K562 (cell line): Measurements from ENCODE around the gene WFDC12. TPM values are rescaled to one million over a fixed set of nuclear protein-coding genes. Genes with fewer than 3 reads are reported as not detected.

Source experiments
- ATAC-seq: fragments of 200-7000 bp; cut with Tn5 transposase; 3 replicates; pipeline ENCODE4 v1.9.1; 2020; ENCODE audit warnings: moderate library complexity
- BruUV-seq: library from RNA; stranded (reverse); fragments of 400-500 nt; replicated peaks from 2 replicates; lab custom pipeline; 2021; lab: Mats Ljungman, UMichigan
- CTCF ChIA-PET: fragments of 300-600 bp; formaldehyde crosslinking; extraction: SDS; loops from one replicate; lab custom pipeline; 2021; ENCODE audit warnings: low intra/inter-chr PET ratio; lab: Yijun Ruan, JAX
- POLR2A ChIA-PET: fragments of 300-600, 350-650 bp; sonication (Branson Sonifier 250); formaldehyde crosslinking; extraction: SDS; loops from one replicate; lab custom pipeline; 2021; ENCODE audit warnings: antibody characterized with exemption, inconsistent platforms; lab: Yijun Ruan, JAX
- DNase-seq, 4 experiments: peaks; one replicate each; pipeline versions ENCODE4 v3.0.0 to v3.0.0-alpha.2; 2011 to 2018; ENCODE audit warnings: low spot score in 3 of 4, mixed read lengths in 3 of 4; ENCODE audit errors: extremely low read depth in 1 of 4
- FAIRE-seq: peaks from 2 replicates; lab custom pipeline; 2011; peaks lifted over from hg19 to GRCh38; lab: Jason Lieb, UNC
- H2AFZ ChIP-seq: 2 replicates; pipeline ENCODE4 v1.6.0; 2011; ENCODE audit warnings: low read depth, low read length, control low read depth, inconsistent platforms
- H3K27ac ChIP-seq: fragments of 200-600 bp; 3 replicates; pipeline ENCODE4 v1.8.0; 2011; ENCODE audit warnings: low read depth, mild to moderate bottlenecking, control low read depth, inconsistent platforms, low read length, moderate library complexity, mixed read lengths; ENCODE audit errors: extremely low read depth
- H3K27me3 ChIP-seq, 2 experiments: fragments of 300-600 bp in 1 of 2; 2 replicates in 1 of 2; 3 replicates in 1 of 2; pipeline versions ENCODE4 v1.6.0 to v1.8.0; 2011; ENCODE audit warnings: inconsistent platforms in 2 of 2, low read length in 2 of 2, mild to moderate bottlenecking in 1 of 2, mixed read lengths in 1 of 2, moderate library complexity in 1 of 2; ENCODE audit not compliant: control insufficient read depth in 2 of 2, insufficient read depth in 2 of 2
- H3K36me3 ChIP-seq: fragments of 300-600 bp; 3 replicates; pipeline ENCODE4 v1.8.0; 2011; ENCODE audit warnings: mild to moderate bottlenecking, low read length, inconsistent platforms; ENCODE audit not compliant: control insufficient read depth, insufficient read depth
- H3K4me1 ChIP-seq, 2 experiments: fragments of 200-600 bp in 1 of 2; replicated peaks in 1 of 2; 2 replicates in 1 of 2; 3 replicates in 1 of 2; pipeline versions ENCODE4 v1.5.1 to v1.8.0; 2011; ENCODE audit warnings: inconsistent platforms in 2 of 2, low read length in 2 of 2, mild to moderate bottlenecking in 1 of 2, mixed read lengths in 1 of 2, moderate library complexity in 1 of 2; ENCODE audit not compliant: control insufficient read depth in 2 of 2, insufficient read depth in 2 of 2
- H3K4me2 ChIP-seq: 2 replicates; pipeline ENCODE4 v1.6.1; 2011; ENCODE audit warnings: low read length, control low read depth, inconsistent platforms, mixed read lengths; ENCODE audit not compliant: insufficient read depth
- H3K4me3 ChIP-seq: fragments of 200-600 bp; sonication (generic), shearing (Covaris generic); 2 replicates; pipeline ENCODE4 v1.5.1; 2016; ENCODE audit warnings: control low read depth, inconsistent platforms
- H3K79me2 ChIP-seq: fragments of 200-600 bp; 3 replicates; pipeline ENCODE4 v1.8.0; 2011; ENCODE audit warnings: low read length, inconsistent platforms; ENCODE audit not compliant: control insufficient read depth, insufficient read depth
- H3K9ac ChIP-seq, 2 experiments: 2 replicates each; pipeline versions ENCODE4 v1.6.0 to v1.6.1; 2011; ENCODE audit warnings: low read depth in 2 of 2, low read length in 2 of 2, control low read depth in 1 of 2, inconsistent platforms in 1 of 2, mild to moderate bottlenecking in 1 of 2, mixed read lengths in 1 of 2; ENCODE audit not compliant: insufficient read depth in 1 of 2
- H3K9me1 ChIP-seq: one replicate; pipeline ENCODE4 v1.6.0; 2011; ENCODE audit warnings: inconsistent platforms, mild to moderate bottlenecking, low read length, moderate library complexity; ENCODE audit not compliant: control insufficient read depth, insufficient read depth
- H3K9me3 ChIP-seq: replicated peaks from 2 replicates; pipeline ENCODE4 v1.5.1; 2011; ENCODE audit warnings: low read depth, low read length, inconsistent platforms; ENCODE audit not compliant: control insufficient read depth, insufficient read depth
- H4K20me1 ChIP-seq: replicated peaks from 2 replicates; pipeline ENCODE4 v1.6.1; 2011; ENCODE audit warnings: low read length, inconsistent platforms, mixed read lengths; ENCODE audit not compliant: control insufficient read depth, insufficient read depth
- EP400 ChIP-seq: fragments of 450-650 bp; IDR thresholded peaks from 2 replicates; pipeline ENCODE4 v1.6.1; 2017; ENCODE audit warnings: antibody characterized with exemption, mild to moderate bottlenecking, moderate library complexity
- NCOA4 ChIP-seq: fragments of 450-650 bp; IDR thresholded peaks from 2 replicates; pipeline ENCODE4 v1.6.1; 2018; ENCODE audit warnings: mild to moderate bottlenecking; ENCODE audit not compliant: partially characterized antibody
- NFRKB ChIP-seq: fragments of 450-650 bp; IDR thresholded peaks from 2 replicates; pipeline ENCODE4 v1.6.1; 2016; ENCODE audit warnings: low read depth
- SIX5 ChIP-seq, 2 experiments: IDR thresholded peaks; 2 replicates each; pipeline ENCODE4 v1.6.1; 2011; ENCODE audit warnings: low read length in 2 of 2, borderline replicate concordance in 1 of 2, low read depth in 1 of 2, mild to moderate bottlenecking in 1 of 2, moderate library complexity in 1 of 2; ENCODE audit not compliant: insufficient read depth in 1 of 2
- SMAD2 ChIP-seq: fragments of 150-350 bp; IDR thresholded peaks from 2 replicates; pipeline ENCODE4 v1.6.1; 2014; ENCODE audit warnings: low read depth, mild to moderate bottlenecking, low read length
- SMARCB1 ChIP-seq: IDR thresholded peaks from 2 replicates; pipeline ENCODE4 v1.6.1; 2011; ENCODE audit warnings: improper control_type of control experiment, low read depth; ENCODE audit not compliant: insufficient read length
- ZNF780A ChIP-seq: fragments of 250-450 bp; sonication (Bioruptor Pico); IDR thresholded peaks from 2 replicates; pipeline ENCODE4 v1.5.0; 2021; ENCODE audit warnings: mild to moderate bottlenecking
- WGBS: fragments of 100-300 bp; shearing (Covaris generic); methylation state at CpG from one replicate; pipeline ENCODE4 v1.1.6; 2016; ENCODE audit warnings: low coverage, mixed read lengths; ENCODE audit not compliant: insufficient coverage; ENCODE audit errors: missing lambda C conversion rate; 5-methylcytosine and 5-hydroxymethylcytosine counted together
- in situ Hi-C: fragments of 300-500 bp; cut with MboI; formaldehyde crosslinking; loops from 4 replicates; pipeline ENCODE4 v1.15.0; 2018; ENCODE audit warnings: inconsistent platforms, mixed read lengths
- intact Hi-C: fragments of 100-400 bp; cut with micrococcal nuclease; formaldehyde crosslinking; loops from 2 replicates; pipeline ENCODE4 v1.14.2; 2022
- polyA plus RNA-seq, 8 experiments: library from polyadenylated mRNA; depleted of rRNA in 4 of 8; stranded (reverse) in 5 of 8; unstranded in 3 of 8; fragments of >200 nt; fragmentation: Nextera tagmentation in 2 of 8; fragmentation: Illumina TruSeq in 1 of 8; extraction: Ambion mirVana in 2 of 8; extraction: Trizol in 1 of 8; gene quantifications; 2 replicates each; pipeline versions ENCODE4 v1.2.1 to v1.2.3, GENCODE V29; 2011 to 2014; ENCODE audit warnings: inconsistent platforms in 1 of 8, missing spikeins in 1 of 8
- total RNA-seq, 7 experiments: library from RNA; depleted of rRNA in 6 of 7; stranded (reverse); fragments of >200 nt in 6 of 7; fragmentation: Illumina TruSeq in 2 of 7; extraction: Trizol in 2 of 7; gene quantifications; 2 replicates each; pipeline versions ENCODE4 v1.2.1 to v1.2.3, GENCODE V29; 2011 to 2021; ENCODE audit warnings: low replicate concordance in 1 of 7
- TF ChIP-seq, protein P1 (sequence below): sonication (generic); formaldehyde crosslinking; IDR thresholded peaks from 2 replicates; pipeline ENCODE4 v1.8.1; 2022; ENCODE audit warnings: missing genetic modification reagents
- TF ChIP-seq, protein P2 (sequence below): fragments of 450-650 bp; IDR thresholded peaks from 2 replicates; pipeline ENCODE4 v1.6.1; 2017; ENCODE audit warnings: mild to moderate bottlenecking, moderate library complexity

WFDC12 gene
- total and polyA plus RNA-seq, 9 of the 15 experiments (the other 6 are each of a cell fraction or from before 2014, with no cell fraction given), result not detected

DNA sequence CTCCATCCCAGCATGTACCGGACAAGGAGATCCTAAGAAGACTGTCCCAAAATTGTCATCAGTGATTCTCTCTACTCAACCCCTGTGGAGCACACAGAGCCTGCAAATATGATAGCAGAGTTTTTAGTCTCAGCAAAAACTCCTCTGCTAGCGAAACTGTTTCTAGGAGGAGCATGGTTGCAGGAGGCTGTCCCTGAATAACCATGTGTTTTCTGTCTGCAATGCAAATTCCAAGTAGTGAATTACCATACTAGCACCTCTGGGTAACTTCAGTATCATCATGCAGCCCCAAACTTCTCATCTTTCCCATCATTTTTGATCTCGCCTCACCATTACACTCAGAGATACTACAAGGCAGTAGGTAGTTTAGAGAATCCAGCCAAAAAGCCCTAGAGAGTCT, 24.8 kb upstream of the WFDC12 start:
- WGBS, result 0% methylated on average over 3 of the region's 3 CpGs
- Histone ChIP-seq H4K20me1 (0 out of 2 replicates have a peak, but pooled peaks cover 6% of the 10 kb centered on the region), H3K4me3 (no peak overlapping the region), H3K4me2 (no peak overlapping the region), H2AFZ (no peak overlapping the region), H3K9me3 (no peaks in the 10 kb centered on the region), H3K9me1 (no peaks in the 10 kb centered on the region), H3K79me2 (no peaks in the 10 kb centered on the region), H3K27me3 (no peaks in the 10 kb centered on the region; a peak in 3 of 5 replicates), H3K9ac (no peak overlapping the region), H3K27ac (no peak overlapping the region), H3K4me1 (no peaks in the 10 kb centered on the region), H3K36me3 (no peaks in the 10 kb centered on the region)
- intact Hi-C loops, result no loop called here
- DNase-seq (no peak), ATAC-seq (no peak), FAIRE-seq (no peak)
- TF ChIP-seq SMARCB1 (no peak), SIX5 (IDR thresholded peaks at IDR 0.05; ENCODE audit: borderline replicate concordance in 1 of 2, insufficient read depth in 1 of 2, low read depth in 1 of 2, low read length in 2 of 2) (no peak), EP400 (no peak), ZNF780A (CRISPR knock-in tag) (no peak), NCOA4 (no peak), NFRKB (no peak), SMAD2 (no peak)
- TF ChIP-seq, protein P1, sequence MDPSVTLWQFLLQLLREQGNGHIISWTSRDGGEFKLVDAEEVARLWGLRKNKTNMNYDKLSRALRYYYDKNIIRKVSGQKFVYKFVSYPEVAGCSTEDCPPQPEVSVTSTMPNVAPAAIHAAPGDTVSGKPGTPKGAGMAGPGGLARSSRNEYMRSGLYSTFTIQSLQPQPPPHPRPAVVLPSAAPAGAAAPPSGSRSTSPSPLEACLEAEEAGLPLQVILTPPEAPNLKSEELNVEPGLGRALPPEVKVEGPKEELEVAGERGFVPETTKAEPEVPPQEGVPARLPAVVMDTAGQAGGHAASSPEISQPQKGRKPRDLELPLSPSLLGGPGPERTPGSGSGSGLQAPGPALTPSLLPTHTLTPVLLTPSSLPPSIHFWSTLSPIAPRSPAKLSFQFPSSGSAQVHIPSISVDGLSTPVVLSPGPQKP (CRISPR knock-in tag), result no peak
- TF ChIP-seq, protein P2, sequence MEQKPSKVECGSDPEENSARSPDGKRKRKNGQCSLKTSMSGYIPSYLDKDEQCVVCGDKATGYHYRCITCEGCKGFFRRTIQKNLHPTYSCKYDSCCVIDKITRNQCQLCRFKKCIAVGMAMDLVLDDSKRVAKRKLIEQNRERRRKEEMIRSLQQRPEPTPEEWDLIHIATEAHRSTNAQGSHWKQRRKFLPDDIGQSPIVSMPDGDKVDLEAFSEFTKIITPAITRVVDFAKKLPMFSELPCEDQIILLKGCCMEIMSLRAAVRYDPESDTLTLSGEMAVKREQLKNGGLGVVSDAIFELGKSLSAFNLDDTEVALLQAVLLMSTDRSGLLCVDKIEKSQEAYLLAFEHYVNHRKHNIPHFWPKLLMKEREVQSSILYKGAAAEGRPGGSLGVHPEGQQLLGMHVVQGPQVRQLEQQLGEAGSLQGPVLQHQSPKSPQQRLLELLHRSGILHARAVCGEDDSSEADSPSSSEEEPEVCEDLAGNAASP, result no peak
- BruUV-seq, result no TSS peak
- in situ Hi-C loops, result no loop called here
- ChIA-PET POLR2A (no interaction called here), CTCF (no interaction called here)
